ENCODE data around the gene MMP24OS. TPM values are rescaled to one million over a fixed set of nuclear protein-coding genes. Genes with fewer than 3 reads are reported as not detected.
"Not testable (repeated sequence)": the region's sequence is repeated elsewhere in the genome, so short reads cannot be mapped to it uniquely, and the experiment has no call there.

MMP24OS gene
- 10 to 100 TPM in 11 of 12 donors, not detected in 1; 15.5 to 99.2 (median 21.3) TPM for polyA plus RNA-seq (ENCODE audit: insufficient read length in 12 of 12)
- long read RNA-seq, donor 1, transcript MMP24OS-209 (2 exons, 712 nt), result minor isoform, 8 of 89 reads
- long read RNA-seq, donor 1, transcript MMP24OS-201 (2 exons, 867 nt), result major isoform, 38 of 89 reads
- long read RNA-seq, donor 1, partial matches to known transcripts, result 42 of 89 reads
- long read RNA-seq, donor 1, other reads (novel, unspliced or antisense), result 0 of 89 reads
- long read RNA-seq, donor 2, transcript MMP24OS-201 (2 exons, 867 nt), result major isoform, 12 of 72 reads
- long read RNA-seq, donor 2, partial matches to known transcripts, result 33 of 72 reads
- long read RNA-seq, donor 2, other reads (novel, unspliced or antisense), result 21 of 72 reads
- long read RNA-seq, donor 3, partial matches to known transcripts, result 17 of 24 reads
- long read RNA-seq, donor 3, other reads (novel, unspliced or antisense), result 0 of 24 reads
- long read RNA-seq, donor 4, transcript MMP24OS-201 (2 exons, 867 nt), result major isoform, 5 of 8 reads
- long read RNA-seq, donor 4, partial matches to known transcripts, result 0 of 8 reads
- long read RNA-seq, donor 4, other reads (novel, unspliced or antisense), result 0 of 8 reads
- long read RNA-seq, donor 5, transcript MMP24OS-209 (2 exons, 712 nt), result minor isoform, 5 of 25 reads
- long read RNA-seq, donor 5, transcript MMP24OS-201 (2 exons, 867 nt), result major isoform, 10 of 25 reads
- long read RNA-seq, donor 5, partial matches to known transcripts, result 6 of 25 reads
- long read RNA-seq, donor 5, other reads (novel, unspliced or antisense), result 0 of 25 reads
- long read RNA-seq, donor 6, transcript MMP24OS-201 (2 exons, 867 nt), result major isoform, 6 of 11 reads
- long read RNA-seq, donor 6, partial matches to known transcripts, result 0 of 11 reads
- long read RNA-seq, donor 6, other reads (novel, unspliced or antisense), result 0 of 11 reads
- long read RNA-seq, donor 7, transcript MMP24OS-209 (2 exons, 712 nt), result major isoform, 5 of 10 reads
- long read RNA-seq, donor 7, partial matches to known transcripts, result 0 of 10 reads
- long read RNA-seq, donor 7, other reads (novel, unspliced or antisense), result 0 of 10 reads
- long read RNA-seq, donor 8, transcript MMP24OS-211 (1 exons, 1,542 nt), result minor isoform, 6 of 16 reads
- long read RNA-seq, donor 8, transcript MMP24OS-201 (2 exons, 867 nt), result major isoform, 7 of 16 reads
- long read RNA-seq, donor 8, partial matches to known transcripts, result 0 of 16 reads
- long read RNA-seq, donor 8, other reads (novel, unspliced or antisense), result 0 of 16 reads
- long read RNA-seq, donor 9, transcript MMP24OS-209 (2 exons, 712 nt), result major isoform, 9 of 16 reads
- long read RNA-seq, donor 9, transcript MMP24OS-201 (2 exons, 867 nt), result minor isoform, 6 of 16 reads
- long read RNA-seq, donor 9, partial matches to known transcripts, result 0 of 16 reads
- long read RNA-seq, donor 9, other reads (novel, unspliced or antisense), result 0 of 16 reads
- long read RNA-seq, donor 10, transcript MMP24OS-201 (2 exons, 867 nt), result major isoform, 8 of 15 reads
- long read RNA-seq, donor 10, partial matches to known transcripts, result 0 of 15 reads
- long read RNA-seq, donor 10, other reads (novel, unspliced or antisense), result 0 of 15 reads
- long read RNA-seq, donor 11, transcript MMP24OS-201 (2 exons, 867 nt), result major isoform, 7 of 15 reads
- long read RNA-seq, donor 11, transcript MMP24OS-209 (2 exons, 712 nt), result minor isoform, 6 of 15 reads
- long read RNA-seq, donor 11, partial matches to known transcripts, result 0 of 15 reads
- long read RNA-seq, donor 11, other reads (novel, unspliced or antisense), result 0 of 15 reads

DNA sequence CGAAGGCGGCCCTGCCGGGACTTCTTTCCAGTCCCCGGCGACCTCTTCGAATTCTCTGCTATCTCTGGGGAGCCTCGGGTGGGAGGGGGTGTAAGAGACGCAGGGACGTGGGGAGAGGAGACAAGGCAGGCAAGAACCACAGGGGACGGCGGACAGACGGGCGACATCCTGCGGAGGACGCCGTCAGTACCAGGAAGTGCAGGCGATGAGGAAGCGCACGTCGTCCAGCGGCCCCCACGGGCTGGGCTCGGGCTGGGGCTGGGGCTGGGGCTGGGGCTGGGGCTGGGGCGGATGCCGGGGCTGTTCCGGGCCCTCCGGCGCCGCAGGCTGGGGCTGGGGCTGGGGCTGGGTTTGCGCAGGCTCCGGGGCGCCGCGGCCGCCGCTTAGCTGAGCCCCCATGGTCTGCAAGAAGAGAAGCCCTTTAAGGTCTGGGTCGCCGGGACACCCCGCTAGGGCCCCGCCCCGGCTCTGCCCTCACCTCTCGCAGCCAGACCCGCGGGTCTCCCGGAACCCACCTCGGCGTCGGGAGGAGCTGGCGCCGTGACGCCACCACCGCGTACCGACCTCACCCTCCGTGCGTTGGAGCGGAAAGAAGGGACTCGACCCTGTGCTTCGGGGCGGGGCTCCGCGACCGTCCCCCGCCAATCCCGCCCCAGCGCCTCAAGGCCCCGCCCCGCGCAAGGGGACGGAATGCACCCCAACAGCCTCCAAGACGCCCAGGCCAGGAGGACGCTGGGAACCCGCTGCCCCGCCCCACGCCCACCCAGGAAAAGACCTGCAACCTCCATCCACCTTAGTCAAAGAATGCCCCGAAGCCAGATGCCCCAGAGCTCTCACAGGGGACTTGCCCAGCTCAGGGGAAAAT lies at the start of gene MMP24OS:
MMP24OS (minus strand) TSS at position 592 of the 865 bp plus-strand sequence; CDS start at position 399, 193 bp downstream.
- peak; percentile 89 for DNase-seq

DNA sequence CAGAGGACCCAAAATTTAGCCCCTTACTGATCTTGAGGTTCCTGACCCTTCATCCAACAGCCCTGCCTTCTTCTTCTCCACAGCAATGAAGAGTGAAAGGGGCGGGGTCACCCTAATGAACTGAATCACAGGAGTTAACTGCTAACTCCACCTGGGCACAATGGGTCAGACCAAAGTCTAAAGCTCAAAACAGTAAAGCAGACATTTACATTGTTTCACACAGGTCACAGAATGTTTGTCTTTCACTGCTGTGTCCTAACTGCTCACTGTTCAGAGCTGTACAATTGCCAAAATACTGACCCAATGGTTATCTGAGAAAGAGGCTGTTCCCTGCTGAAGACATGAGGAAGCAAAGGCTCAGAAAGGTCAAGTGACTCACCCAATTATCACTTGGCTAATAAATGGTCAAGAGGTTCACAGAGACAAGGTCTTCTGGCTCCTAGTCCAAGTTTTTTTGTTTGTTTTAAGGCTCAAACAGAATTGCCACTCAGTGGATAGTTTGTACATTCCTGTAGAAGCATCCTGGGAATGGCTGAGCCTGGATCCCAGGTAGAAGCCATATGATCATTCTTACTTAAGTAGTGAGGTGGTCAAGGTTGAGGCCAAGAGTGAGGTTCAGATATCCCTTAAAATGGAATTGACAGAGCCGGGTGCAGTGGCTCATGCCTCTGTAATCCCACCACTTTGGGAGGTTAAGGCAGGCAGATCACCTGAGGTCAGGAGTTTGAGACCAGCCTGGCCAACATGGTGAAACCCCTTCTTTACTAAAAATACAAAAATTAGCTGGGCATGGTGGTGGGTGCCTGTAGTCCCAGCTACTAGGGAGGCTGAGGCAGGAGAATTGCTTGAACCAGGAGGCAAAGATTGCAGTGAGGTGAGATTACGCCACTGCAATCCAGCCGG lies 49.4 kb upstream of the MMP24OS start:
- no peak for DNase-seq

DNA sequence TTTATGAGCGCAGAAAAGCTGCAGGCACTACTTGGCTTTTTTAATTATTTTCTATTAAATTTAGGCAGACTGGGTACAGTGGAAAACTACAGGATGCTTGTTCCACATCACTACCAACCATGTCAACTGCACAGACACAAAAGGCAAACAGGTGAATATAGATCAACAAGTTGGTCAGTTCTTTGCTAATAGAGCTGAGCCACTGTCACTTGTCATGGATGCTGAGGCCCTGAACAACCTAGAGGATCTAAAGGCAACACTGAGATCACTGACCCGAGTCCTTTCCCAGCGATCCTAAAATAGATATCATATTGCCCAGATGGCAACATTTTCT lies 48.8 kb upstream of the MMP24OS start:
- no peak for DNase-seq

DNA sequence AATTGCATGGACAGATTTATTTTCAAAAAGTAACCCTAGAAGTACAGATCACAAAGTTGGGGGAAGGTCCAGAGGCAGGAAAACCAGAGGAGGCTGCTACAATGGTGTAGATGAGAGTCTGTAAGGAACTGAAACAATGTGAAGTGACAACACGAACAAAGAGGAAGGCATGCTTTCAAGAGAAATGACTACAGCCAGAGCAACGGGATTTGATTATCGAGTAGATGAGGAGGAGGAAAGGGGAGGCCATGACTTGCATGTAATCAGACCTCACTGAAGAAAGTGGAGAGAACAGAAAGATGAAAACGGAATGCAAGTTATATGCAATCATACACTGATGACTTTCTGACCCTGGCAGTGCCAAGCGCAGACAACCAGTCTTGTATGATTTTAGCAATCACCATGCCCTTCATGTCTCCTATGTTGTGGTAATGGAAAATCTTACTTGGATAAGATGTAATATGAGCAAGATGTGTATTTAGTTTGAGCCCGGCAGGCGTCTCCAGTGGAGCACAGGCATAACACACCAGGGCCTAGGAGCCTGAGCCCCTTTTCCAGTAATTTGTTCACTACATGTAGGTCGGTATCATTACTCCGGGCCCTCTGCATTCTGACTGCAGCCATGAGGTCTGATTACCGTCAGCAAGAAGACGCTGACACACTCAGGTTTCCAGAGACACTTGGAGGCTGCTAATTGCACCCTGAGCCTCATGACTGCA lies 48.3 kb upstream of the MMP24OS start:
- no peak for DNase-seq

DNA sequence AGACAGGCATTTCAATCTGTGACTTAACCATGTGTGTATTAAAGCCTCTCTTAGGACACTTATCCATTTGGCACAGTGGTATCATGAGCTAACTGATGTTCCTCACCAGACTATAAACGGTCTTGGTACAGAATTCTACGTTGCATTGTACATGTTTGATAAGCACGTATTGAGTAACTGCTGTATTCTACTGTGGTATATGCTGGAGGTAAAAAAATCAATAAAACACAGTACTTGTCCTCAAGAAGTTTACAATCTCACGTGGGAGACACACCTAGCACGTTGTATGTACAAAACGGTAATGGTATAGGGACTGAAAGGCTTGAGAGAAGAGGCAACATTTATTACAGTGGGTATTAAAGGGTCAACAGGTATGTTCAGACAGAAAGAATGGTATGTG lies 47.5 kb upstream of the MMP24OS start:
- DNase-seq, result no peak

DNA sequence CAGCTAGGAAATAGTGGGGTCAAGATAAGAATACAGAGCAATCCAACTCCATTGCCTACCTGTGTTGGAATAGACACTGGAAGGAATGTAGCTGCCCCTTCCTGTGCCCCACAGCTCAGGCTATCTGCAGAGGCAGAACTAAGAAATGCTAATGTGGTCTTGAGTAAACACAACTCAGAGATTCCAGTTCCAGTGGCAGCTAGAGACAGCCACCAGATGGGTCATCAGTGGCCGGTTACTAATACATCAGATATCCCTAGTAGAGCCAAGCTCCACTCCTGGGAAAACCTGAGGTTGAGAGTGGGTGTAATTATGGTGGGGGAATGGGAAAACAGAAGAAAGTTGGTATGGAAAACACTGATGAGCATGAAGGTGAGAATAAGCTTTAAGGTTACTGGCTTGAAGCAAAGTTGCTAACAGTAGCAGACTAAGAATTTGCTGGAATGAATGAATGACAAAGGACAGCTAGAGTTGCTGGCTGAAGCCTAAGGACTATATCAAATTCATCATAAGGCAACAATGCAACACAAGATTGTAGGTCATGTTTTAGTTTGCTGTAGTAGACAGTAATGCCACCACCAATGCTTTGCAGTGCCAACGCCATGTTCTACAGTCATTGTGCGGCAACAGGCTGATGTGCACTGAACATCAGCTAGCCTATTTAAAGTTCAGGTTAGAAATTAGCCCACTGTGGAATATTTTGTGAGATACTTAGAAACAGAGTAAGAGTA lies 42.6 kb upstream of the MMP24OS start:
- no peak for DNase-seq

DNA sequence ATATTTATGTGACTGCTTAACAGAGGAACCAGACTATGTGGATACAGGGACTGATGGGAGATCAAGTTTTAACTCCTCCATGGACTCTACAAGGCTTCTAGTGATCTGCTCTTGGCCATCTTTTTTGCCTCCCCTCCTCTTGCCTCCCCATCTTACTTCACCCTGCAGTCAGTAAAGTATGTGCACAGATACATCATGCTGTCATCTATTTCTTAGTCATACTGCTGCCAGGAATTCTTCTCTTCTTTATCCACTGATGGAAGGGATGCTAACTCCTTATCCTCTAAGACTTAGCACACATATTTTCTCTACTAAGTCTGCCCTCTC lies 41.9 kb upstream of the MMP24OS start:
- no peak for DNase-seq

DNA sequence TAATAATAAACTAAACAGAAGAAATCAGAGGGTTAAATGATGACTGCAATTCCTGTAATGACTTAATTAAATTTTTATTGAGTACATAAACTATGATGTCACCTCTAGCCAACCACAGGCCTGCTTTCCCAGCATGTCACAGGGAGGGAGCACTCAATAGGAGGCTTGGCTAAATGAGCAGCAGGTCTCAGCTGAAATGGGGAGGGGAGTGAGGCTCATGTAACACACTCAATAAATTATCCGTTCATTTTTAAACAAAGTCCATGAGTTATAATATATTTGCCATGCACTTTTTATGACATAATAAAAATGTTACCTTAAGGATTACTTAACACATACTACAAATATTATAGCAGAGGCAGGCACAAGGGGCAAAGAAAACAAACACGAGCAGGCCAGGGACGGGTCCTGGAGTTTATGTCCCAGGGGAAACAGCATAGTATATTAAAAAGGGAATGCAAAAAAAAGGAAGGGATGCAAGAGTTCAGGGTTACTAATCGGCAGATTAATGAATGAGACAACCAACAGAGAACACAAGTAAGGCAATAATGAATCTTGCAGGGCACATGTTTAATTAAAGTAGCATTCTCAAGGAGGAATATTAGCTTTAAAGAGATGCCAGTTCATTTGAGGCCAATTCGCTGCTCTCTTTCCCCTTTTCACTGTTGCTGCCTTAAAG lies 41.4 kb upstream of the MMP24OS start:
- DNase-seq, result no peak

DNA sequence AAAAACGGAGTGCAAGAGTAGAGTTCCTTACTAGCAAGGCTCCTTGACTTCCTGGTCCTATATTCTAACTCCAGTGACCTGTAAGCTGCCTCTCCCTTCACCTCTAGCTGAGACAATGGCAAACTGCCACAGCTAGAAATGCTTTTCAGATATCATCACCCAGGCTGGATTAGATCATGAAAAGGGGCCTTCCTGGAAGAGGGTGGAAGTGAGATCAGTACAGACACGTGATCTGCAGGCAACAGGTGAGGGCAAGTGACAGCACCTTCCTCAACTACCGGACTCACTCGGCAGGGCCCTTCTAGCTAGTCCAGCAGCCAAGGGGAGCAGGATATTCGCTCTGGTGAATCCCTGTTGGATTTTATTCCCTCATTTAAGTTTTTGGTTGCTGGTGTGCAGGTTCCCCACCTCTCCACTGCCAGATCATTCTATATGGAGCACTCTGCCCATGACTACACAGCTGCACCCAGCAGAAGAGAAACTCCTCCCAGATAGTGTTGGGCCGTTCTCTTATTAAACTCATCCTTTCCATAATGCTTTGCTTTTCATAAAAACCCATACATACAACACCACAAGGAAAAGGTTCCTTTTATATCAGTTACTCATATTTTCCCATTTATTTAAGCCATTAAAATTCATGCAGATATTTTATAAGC lies 40.7 kb upstream of the MMP24OS start:
- no peak for DNase-seq

DNA sequence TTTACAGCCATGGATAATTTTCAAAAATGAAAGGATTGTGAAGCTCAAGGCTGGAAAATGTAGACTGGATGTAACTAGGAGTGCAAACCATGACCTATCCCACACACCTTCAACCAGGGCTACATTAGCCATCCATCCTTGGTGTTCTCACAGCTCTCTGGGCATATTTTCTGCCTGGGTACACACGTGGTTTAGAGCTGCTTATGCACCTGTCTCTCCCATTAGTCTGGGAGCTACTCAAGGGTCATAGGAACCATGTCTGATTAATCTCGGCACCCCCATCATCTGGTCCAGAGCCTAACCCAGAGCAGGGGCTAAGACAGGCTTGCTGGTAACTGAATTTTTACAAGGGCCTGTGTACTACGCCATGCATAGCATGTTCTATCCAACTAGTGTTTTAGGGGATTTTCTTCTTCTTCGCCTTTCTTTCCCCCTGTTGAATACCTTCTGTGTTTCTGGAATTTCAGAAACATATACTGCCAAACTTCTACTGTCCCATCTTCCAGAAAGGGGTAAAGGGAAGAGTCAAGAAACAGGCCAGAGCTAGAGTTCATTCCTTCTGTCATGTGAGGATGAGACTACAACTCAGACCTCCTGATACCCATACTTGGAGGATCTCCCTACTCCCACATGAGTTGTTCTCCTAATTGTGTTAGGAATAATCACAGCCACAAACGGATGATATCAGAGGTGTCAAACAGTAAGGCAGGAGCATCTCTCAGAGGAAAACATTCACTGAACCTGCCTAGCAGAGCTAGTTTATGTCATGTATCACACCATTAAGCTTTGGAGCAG lies 39.7 kb upstream of the MMP24OS start:
- no peak for DNase-seq

DNA sequence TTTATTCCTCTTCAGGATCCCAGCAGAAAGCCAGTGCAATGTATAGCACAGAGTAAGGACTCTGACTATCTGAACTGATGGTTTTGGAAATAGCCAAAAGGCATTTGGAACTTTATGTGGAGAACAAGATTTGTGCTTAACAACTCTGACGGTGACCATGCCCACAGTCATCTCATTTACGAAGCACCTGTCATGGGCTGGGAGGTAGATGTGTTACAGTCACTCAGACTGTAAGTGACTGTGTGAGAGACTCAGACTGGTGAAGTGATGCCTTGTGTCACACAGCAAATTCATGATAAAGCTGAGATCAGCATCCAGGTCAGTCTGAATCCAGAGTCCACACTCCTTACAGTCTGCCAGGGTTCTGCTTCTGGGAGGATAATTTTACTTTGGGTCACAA lies 38.2 kb upstream of the MMP24OS start:
- DNase-seq, result no peak

DNA sequence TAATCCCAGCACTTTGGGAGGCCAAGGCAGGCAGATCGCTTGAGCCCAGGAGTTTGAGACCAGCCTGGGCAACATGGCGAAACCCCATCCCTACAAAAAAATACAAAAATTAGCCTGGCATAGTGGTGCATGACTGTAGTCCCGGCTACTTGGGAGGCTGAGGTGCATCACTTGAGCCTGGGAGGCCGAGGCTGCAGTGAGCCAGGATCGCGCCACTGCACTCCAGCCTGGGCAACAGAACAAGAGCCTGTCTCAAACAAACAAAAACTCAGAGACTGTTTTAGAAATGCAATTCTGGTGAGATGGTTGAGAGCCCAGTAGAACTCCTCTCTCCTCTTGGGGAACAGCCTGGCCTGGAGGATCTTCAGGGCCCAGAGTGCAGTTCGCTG lies 37.7 kb upstream of the MMP24OS start:
- DNase-seq, result not testable (repeated sequence)

DNA sequence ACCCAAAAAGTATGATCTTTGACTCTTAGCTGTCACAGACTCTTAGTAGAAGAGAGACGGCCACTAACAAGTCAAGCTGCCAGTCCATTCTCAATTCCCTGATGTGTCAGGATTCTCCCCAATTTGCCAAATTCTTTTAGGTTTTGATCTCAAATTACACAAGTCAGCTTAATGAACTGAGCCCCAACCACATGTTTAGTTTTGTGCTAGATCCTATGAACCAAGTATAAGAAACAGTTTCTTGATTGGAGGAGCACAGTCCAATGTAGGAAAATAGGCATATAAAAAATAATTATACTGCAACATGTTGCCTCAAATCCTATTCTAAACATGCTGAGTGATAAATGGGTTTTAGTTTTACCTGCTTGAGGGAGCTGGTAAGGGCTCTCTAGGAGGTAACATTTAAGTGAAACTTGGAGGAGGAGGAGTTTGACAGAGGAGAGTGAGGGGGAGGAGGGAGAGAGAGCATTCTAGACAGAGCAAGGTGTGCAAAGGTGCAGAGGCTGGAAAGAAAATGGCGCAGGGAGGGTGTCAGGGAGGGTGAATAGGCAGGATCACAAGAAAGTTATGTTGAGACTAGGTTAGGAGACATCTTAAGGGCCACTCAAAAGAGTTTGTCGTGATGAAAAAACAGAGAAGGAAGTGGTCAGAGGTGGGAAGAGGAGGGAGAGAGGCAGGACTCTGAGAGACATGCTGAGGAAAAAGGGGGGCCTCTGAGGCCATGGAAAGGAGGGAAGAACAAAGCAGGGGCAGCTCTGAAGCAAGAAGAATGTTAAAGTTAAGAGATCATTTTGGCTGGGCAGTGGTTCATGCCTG lies 37.1 kb upstream of the MMP24OS start:
- DNase-seq, result no peak

DNA sequence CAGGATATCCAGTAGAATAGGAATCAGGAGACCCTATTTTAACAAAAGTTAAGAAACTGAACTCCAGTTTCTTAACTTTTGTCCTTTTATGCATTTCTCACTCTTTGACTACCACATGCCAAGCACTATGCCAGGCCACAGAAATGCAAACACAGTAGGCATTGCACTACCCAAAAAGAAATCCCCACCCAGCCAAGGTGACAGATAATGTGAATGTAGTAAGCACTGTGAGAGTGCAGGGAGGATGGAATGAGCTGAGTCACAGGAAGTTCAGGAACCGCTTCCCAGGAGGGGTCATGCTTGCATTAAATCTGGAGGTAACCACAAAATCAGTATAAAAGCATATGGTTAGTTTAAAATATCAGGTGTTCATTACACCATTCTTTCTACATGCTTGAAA lies 34.4 kb upstream of the MMP24OS start:
- DNase-seq, result no peak

DNA sequence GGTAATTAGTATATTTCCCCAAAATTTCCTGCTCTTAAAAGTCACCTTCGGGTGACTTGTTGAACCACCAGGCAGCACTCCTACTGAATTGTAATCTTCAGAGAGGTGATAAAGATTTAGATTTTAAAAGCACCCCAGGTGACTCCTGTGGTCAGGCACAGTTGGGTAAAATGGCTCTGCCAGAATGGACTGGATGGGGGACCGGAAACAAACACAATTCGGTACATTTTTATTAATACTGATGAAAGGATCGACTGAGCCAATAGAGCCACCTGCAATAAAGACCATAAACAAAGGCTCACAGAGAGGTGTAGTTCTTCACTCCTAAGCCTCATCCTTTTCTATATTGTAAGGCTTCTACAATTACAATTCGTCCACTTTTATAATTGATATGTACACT lies 33.9 kb upstream of the MMP24OS start:
- no peak for DNase-seq

All from muscle of arm (tissue), 14 donors.